Stimulated activated CD8-positive, alpha-beta memory T cell treated with anti-CD3 and anti-CD28 coated beads, Interleukin-2, amount 100 ng/mL, for 1 hour (primary cell): ENCODE data around the gene ASCC1.
"Not testable (repeated sequence)": the region's sequence is repeated elsewhere in the genome, so short reads cannot be mapped to it uniquely, and the experiment has no call there.

ENCODE experiments used
- DNase-seq, 2 donors: peaks; one replicate each; pipeline ENCODE4 v3.0.0-alpha.2; 2020; ENCODE audit warnings: low read depth in 2 of 2

Gene ASCC1

GRCh38 chr10:72170263-72170662 lies 45.8 kb downstream of the ASCC1 start:
- no peak for DNase-seq

- DNase-seq: no peak
Measured at GRCh38 chr10:72167118-72167517, 49.0 kb downstream of the ASCC1 start.

GRCh38 chr10:72164617-72165016 lies 51.5 kb downstream of the ASCC1 start:
- no peak for DNase-seq

GRCh38 chr10:72162978-72163377 lies 53.1 kb downstream of the ASCC1 start:
- no peak for DNase-seq

GRCh38 chr10:72158176-72158575 lies 57.9 kb downstream of the ASCC1 start:
- DNase-seq: no peak

- no peak for DNase-seq
Measured at GRCh38 chr10:72156223-72156622, 59.9 kb downstream of the ASCC1 start.

- DNase-seq: no peak
Measured at GRCh38 chr10:72152286-72152685, 63.8 kb downstream of the ASCC1 start.

- DNase-seq: not testable (repeated sequence)
Measured at GRCh38 chr10:72150746-72151478, 65.2 kb downstream of the ASCC1 start.

- DNase-seq: not testable (repeated sequence)
Measured at GRCh38 chr10:72147324-72147584, 68.8 kb downstream of the ASCC1 start.

GRCh38 chr10:72146559-72147323 lies 69.3 kb downstream of the ASCC1 start:
- DNase-seq: no peak

GRCh38 chr10:72146071-72146470 lies 70.0 kb downstream of the ASCC1 start:
- no peak for DNase-seq

- no peak for DNase-seq
Measured at GRCh38 chr10:72145657-72146056, 70.4 kb downstream of the ASCC1 start.

GRCh38 chr10:72140850-72141249 lies 75.2 kb downstream of the ASCC1 start:
- DNase-seq: no peak

- no peak for DNase-seq
Measured at GRCh38 chr10:72140174-72140573, 75.9 kb downstream of the ASCC1 start.

- no peak for DNase-seq
Measured at GRCh38 chr10:72137583-72137982, 78.5 kb downstream of the ASCC1 start.

- DNase-seq: not testable (repeated sequence)
Measured at GRCh38 chr10:72136225-72136624, 79.9 kb downstream of the ASCC1 start.

- DNase-seq: no peak
Measured at GRCh38 chr10:72134785-72135767, 81.0 kb downstream of the ASCC1 start.

- DNase-seq: no peak
Measured at GRCh38 chr10:72133517-72133916, 82.6 kb downstream of the ASCC1 start.

GRCh38 chr10:72132854-72133253 lies 83.2 kb downstream of the ASCC1 start:
- DNase-seq: no peak

GRCh38 chr10:72127571-72127970 lies 88.5 kb downstream of the ASCC1 start:
- no peak for DNase-seq

- DNase-seq: no peak
Measured at GRCh38 chr10:72126872-72127232, 89.2 kb downstream of the ASCC1 start.

- DNase-seq: no peak
Measured at GRCh38 chr10:72126184-72126871, 89.7 kb downstream of the ASCC1 start.
